Measurements from ENCODE around the gene ZNF296. TPM values are rescaled to one million over a fixed set of nuclear protein-coding genes. Genes with fewer than 3 reads are reported as not detected.

Gene ZNF296
- total and polyA plus RNA-seq, 2 of the 8 experiments (the other 6 are each of a cell fraction or from before 2014, with no cell fraction given), result 2.7 to 7.5 TPM

DNA sequence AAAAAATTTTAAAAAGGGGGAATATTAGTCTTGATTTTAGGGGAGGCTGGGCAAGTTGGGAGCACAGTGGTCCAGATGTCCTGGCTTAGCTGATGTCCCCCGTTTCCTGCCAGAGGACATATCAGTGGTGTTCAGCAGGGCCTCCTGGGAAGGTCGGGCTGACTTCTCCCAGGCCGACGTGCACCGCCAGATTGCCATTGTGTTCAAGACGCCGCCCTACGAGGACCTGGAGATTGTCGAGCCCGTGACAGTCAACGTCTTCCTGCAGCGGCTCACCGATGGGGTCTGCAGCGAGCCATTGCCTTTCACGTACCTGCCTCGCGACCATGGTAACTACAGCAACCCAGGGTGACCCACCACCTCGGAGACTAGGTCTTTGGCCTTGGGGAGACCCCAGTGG is 43.9 kb downstream of the ZNF296 start (continued):
- no peak for TF ChIP-seq CTCF (IDR thresholded peaks at IDR 0.05; ENCODE audit: control extremely low read depth in 1 of 3, insufficient read depth in 1 of 3, low read depth in 1 of 3, low read length in 3 of 3)
- no peak for TF ChIP-seq KDM1A (IDR thresholded peaks at IDR 0.05; ENCODE audit: borderline replicate concordance, low read length)
- no peak for TF ChIP-seq BRCA1 (IDR thresholded peaks at IDR 0.05; ENCODE audit: low read depth, low read length)
- no peak for TF ChIP-seq CHD2 (IDR thresholded peaks at IDR 0.05; ENCODE audit: low read length)
- TF ChIP-seq SUZ12 (IDR thresholded peaks at IDR 0.05; ENCODE audit: low read length), result no peak
- TF ChIP-seq JUND (IDR thresholded peaks at IDR 0.05; ENCODE audit: low read length), result no peak

All from H1 (cell line).